Ureter (tissue), 1 donor: ENCODE measurements around the gene AP2A1. TPM values are rescaled to one million over a fixed set of nuclear protein-coding genes. Genes with fewer than 3 reads are reported as not detected.
"Not testable (repeated sequence)": the region's sequence is repeated elsewhere in the genome, so short reads cannot be mapped to it uniquely, and the experiment has no call there.

ENCODE experiments used
- DNase-seq: peaks from one replicate; pipeline ENCODE4 v3.0.0-alpha.2; 2020; ENCODE audit warnings: low spot score
- total RNA-seq: library from RNA; stranded (reverse); gene quantifications from one replicate; pipeline ENCODE4 v1.2.4, GENCODE V29; 2023
- donor health status: DM: yes; HTN: yes; CAD: no.

AP2A1 gene
- total RNA-seq, 1 donor from 2014 or later, result 66.6 TPM

- peak; percentile 96 for DNase-seq
These were observed 46.4 kb downstream of the AP2A1 start, which contains the start of gene FUZ for GRCh38 chr19:49812997-49813861. TSS of gene FUZ (minus strand) at chr19:49813292. CDS start at chr19:49813106, 186 bp downstream.

DNA sequence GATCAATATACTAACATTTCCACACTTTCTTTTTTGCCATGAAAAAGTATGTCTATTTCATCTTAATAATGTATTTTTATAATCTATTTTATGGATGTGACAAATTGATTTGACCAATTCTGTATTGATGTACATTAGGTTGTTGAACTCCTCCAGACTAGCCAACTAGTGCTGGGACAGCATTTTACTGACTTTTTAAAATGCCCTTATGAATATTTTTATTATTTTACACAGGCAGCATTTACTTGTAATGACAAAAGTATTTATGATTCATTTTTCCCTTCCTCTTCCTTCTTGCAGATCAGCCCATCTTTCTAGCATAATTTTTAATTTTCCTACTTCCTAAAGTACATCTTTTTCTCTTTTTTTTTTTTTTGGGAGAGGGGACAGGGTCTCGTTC is 47.2 kb downstream of the AP2A1 start:
- DNase-seq, result no peak

DNA sequence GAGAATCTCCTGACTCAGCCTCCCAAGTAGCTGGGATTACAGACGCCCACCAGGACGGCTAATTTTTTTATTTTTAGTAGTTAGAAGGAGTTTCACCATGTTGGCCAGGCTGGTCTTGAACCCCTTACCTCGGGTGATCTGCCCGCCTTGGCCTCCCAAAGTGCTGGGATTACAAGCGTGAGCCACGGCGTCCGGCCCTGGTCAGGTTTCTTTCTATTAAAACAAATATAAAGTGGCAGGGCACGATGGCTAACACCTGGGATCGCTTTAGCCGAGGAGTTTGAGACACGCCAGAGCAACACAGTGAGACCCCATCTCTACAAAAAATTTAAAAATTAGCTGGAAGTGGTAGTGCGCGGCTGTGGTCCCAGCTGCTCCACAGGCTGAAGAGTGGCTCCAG is 49.8 kb downstream of the AP2A1 start:
- no peak for DNase-seq

- peak; percentile 85 for DNase-seq
These were observed 51.3 kb downstream of the AP2A1 start, which contains the start of gene MED25 for GRCh38 chr19:49817964-49818648. TSS of gene MED25 (plus strand) at chr19:49818289. CDS start at chr19:49818342, 53 bp downstream.

- no peak for DNase-seq
These were observed 52.0 kb downstream of the AP2A1 start for GRCh38 chr19:49818649-49819370.

DNA sequence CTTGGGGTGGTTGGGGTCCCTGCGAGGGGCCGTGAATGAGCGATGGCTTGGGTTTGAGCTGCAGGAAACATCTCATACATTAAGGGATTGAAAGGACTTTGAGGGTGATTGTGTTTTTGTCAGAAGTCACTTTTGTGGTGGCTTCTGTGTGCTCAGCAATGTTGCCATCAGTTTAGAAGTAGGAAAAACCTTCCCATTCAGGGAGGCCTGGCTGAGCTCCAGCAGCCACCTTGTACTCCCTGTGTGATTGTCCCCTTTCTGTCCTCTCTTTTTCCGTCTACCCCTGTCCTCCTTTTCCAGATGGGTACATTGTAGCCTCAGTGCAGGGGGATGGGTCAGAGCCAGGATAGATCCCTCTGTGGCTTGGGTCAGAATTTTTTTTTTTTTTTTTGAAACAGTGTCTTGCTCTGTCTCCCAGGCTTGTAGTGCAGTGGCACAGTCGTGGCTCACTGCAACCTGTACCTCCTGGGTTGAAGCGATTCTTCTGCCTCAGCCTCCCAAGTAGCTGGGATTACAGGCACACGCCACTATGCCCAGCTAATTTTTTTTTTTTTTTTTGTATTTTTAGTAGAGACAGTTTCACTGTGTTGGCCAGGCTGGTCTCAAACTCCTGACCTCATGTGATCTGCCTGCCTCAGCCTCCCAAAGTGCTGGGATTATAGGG is 52.8 kb downstream of the AP2A1 start:
- DNase-seq, result not testable (repeated sequence)

DNA sequence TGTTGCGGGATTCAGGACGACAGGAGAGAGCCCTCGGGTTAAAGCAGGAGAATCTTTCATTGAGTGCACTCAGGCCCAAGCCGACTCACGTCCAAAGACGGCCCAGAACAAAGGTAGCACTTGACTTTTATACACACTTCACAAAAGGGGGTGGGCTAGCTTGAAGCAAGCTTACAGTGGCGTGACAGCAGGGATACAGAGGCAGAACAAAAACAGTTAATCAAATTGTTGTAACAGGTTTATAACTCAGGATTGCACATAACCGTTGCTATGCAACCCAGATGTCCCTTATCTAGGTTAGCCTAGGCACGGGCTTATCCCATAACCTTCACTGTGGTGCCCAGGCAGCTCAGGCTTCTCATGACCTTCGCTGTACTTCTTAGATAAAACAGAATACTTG is 53.3 kb downstream of the AP2A1 start:
- no peak for DNase-seq

GRCh38 chr19:49823472-49823871 is 56.7 kb downstream of the AP2A1 start:
- no peak for DNase-seq

- DNase-seq, result no peak
These were observed 57.9 kb downstream of the AP2A1 start for GRCh38 chr19:49824662-49825061.

GRCh38 chr19:49827034-49827433 is 60.2 kb downstream of the AP2A1 start:
- no peak for DNase-seq

GRCh38 chr19:49829200-49829599 is 62.4 kb downstream of the AP2A1 start:
- DNase-seq, result no peak

DNA sequence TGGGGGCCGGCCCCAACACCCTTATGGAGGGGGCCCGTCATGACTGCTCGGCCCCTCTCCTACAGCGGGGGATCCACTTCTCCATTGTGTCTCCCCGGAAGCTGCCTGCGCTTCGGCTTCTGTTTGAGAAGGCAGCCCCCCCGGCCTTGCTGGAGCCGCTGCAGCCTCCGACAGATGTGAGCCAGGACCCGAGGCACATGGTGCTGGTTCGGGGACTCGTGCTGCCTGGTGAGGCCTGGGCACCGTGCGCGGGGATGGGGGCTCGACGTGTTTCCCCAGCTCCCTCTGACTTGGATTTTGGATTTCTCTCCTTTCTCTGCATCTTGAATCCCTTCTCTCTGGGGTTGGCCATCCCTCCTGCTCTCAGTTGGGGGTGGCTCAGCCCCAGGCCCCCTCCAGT is 62.9 kb downstream of the AP2A1 start:
- DNase-seq, result no peak

- no peak for DNase-seq
These were observed 64.0 kb downstream of the AP2A1 start for GRCh38 chr19:49830766-49831165.

DNA sequence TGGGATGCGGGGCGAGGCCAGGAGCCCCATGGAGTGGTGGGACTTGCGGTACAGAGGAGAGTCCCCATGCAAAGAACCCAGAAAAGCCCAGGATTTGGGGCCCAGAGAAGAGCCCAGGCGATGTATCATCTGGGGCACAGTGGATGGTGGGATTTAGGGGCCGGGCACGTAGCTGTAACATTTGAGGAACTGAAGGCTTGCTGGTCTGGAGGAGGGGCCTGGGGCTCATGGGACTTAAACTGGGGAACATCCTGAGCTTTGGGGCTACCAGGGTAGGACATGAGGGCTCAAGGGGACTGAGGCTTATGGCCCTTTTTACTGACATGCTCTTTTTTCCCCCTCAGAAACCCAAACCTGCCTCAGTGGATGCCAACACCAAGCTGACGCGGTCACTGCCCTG is 64.8 kb downstream of the AP2A1 start:
- DNase-seq, result no peak

DNA sequence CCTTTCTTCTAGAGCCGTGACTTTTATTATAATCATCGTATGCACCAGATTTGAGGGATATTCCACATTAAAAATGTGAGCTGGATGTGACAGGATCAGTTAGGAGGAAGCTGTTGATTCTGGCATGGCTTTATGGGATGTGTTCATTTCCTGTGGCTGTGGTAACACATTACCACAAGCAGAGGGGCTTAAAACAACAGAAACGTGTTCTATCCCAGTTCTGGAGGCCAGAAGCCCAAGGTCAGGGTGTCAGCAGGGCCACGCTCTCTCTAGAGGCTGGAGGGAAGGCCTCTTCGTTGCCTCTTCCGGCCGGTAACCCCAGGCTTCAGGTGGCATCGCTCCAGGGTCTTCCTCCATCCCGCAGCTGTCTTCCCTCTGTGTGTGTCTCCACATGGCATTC is 65.8 kb downstream of the AP2A1 start:
- DNase-seq, result no peak

DNA sequence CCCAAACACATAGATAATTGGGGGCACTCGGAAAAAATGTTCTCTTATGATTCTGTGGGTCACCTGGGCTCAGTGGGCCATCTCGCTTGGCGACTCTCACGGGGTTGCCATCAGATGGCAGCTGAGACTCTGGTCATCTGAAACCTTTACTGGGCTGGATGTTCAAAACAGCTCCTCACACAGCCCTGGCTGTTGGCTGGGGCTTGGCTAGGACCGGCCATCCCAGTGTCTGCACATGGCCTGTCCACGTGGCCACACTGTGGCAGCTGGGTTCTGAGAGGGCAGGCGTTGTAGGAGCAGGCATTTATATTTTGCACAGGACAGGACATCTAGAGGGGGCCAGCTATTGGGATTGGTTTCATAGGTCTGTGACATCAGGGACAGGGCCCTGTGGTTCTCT is 66.8 kb downstream of the AP2A1 start:
- no peak for DNase-seq

DNA sequence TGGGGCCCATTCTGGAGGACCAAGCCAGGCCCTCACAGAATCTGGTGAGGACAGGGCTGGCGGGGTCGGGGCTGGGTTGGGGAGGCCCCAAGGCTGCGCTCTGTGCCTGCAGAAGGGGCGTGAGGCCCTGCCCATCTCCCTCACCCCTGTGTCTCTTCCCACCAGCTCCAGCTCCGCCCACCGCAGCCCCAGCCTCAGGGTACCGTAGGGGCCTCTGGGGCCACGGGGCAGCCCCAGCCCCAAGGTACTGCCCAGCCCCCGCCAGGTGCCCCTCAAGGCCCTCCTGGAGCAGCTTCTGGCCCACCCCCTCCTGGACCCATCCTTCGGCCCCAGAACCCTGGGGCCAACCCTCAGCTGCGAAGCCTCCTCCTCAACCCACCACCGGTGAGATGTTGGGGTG is 68.8 kb downstream of the AP2A1 start:
- DNase-seq, result no peak

DNA sequence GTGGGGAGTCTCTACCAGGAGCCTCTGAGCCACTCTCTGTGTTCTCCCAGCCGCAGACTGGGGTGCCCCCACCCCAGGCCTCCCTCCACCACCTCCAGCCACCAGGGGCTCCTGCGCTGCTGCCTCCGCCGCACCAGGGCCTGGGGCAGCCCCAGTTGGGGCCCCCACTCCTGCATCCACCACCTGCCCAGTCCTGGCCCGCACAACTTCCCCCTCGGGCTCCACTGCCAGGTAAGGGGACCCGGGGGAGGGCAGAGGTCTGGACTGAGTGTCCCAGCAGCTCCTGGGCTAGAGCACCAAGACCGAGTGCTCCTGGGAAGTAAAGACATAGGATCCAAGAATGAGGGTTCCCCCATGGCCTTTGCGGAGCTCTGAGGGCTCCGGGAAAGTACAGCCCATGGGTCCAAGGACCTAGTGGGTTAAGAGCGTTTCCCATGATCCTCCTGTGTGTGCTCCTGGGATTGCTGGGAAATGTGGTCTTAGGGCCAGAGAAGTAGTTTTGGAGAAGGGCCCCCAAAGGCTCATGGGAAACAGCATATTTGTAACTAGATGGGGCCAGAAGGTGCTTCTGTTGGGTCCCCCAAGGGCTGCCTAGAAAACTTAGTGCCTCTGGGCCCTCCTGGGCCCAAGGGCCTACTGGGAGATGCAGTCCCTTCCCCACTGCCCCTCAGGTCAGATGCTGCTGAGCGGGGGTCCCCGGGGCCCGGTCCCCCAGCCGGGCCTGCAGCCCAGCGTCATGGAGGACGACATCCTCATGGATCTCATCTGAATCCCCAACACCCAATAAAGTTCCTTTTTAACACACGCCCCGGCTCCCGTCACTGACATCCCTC is 69.6 kb downstream of the AP2A1 start:
- no peak for DNase-seq

- no peak for DNase-seq
These were observed 70.2 kb downstream of the AP2A1 start for GRCh38 chr19:49837009-49837310.

DNA sequence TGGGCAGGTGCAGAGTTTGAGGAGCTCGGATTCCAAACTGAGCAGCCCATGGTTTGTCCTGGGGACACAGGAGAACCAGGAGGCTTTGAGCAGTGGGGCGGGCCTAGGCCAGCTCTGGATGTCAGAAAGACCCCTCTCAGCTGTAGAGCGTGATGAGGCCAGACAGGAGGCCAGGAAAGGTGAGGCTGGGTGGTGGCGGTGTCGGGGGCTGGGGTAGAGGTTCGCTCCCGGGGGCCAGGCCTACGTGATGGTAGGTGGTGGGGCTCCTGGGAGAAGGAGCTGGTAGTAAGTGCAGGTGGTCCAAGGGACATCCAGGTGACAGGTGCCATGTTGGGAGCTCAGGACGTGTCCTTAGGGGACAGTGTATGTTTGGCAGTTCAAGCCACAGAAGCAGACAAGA is 70.6 kb downstream of the AP2A1 start:
- no peak for DNase-seq
